ENCODE results near the gene DMD. TPM values are rescaled to one million over a fixed set of nuclear protein-coding genes. Genes with fewer than 3 reads are reported as not detected.

The DMD gene
- total RNA-seq, 1 donor from 2014 or later = 3.8 TPM

DNA sequence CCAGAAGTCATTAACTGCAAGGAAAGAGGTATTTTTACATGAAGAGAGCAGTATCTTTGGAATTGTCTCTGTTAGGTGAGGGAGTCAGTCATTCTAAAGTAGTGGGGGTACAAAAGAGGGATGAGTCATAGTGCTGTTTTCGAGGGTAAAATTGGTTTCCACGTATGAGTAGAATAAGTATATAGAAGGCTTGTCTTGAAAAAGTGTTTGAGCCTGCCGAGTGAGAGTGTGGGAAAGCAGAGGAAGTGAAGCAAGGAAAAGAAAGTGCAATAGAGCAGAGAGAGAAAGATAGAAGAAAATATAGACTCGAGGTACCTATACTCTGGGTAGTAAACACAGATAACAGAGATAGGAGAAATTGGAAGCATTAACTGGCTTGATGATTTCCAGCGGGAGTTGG, 696.4 kb downstream of the DMD start:
- no peak for DNase-seq (ENCODE audit: low read depth in 2 of 2)

DNA sequence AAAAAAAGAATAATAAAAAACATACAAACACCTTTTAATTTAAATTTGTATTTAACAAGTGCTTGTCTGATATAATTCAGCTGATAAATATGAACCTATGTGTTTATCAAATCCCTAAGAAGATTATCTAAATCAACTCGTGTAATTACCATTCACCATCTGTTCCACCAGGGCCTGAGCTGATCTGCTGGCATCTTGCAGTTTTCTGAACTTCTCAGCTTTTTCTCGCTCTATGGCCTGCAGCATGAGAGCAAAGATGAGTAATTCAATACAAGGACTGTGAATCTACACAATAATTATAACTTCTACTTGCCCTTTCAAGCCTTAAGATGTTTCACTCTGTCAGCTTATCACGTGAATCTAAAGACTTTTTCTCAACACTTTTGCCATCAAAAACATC, 709.7 kb downstream of the DMD start:
- no peak for DNase-seq (ENCODE audit: low read depth in 2 of 2)

DNA sequence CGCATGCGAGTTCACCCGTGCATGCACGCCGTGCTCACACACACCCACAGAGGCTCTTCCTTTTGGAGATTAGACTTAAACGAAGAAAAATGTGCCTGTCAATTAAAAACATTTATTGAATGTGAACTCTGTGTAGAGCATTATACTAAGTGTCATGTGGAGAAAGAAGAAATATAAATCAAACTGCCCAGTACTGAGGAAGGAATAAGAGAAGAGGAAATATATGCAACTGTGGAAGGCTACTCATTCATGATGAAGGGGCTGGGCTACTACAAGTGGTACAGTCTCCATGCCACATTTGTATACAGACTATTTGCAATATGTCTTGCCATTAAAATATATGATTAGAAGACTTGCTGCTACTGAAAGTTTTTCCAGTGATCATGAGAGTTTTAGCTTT, 714.7 kb downstream of the DMD start:
- no peak for DNase-seq (ENCODE audit: low read depth in 2 of 2)

DNA sequence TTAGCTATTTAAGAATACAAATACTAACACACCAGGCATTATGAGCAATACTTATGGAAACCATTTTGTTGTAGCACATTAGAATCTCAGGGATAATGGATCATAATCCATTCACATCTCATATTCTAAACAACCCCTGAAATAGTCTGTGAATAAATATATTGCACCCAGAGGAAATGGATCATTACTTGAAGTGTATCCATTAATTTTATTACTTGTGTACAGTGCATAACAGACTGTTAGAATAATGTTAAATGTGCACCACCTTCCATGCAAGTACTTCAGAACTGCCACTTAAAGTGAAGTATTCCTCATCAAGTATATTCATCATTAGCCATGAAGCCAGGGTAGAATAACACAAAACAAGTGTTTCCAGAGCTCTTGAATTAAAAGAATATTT, 715.5 kb downstream of the DMD start:
- no peak for DNase-seq (ENCODE audit: low read depth in 2 of 2)

DNA sequence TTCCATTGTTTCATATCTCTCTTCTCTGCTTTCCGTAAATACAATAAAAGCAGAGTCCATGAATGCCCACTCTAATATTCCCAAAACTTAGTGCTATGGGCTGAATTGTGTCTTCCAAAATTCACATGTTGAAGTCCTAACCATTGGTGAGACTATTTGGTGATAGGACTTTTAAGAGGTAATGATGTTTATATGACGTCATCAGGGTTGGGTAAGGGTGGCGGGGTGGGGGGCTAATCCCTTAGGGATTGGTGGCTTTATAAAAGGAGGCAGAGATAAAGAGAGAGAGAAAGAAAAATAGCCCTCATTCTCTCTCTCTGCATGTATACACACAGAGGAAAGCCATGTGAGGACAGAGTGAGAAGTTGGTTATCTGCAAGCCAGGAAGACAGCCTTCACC, 722.2 kb downstream of the DMD start:
- no peak for DNase-seq (ENCODE audit: low read depth in 2 of 2)

DNA sequence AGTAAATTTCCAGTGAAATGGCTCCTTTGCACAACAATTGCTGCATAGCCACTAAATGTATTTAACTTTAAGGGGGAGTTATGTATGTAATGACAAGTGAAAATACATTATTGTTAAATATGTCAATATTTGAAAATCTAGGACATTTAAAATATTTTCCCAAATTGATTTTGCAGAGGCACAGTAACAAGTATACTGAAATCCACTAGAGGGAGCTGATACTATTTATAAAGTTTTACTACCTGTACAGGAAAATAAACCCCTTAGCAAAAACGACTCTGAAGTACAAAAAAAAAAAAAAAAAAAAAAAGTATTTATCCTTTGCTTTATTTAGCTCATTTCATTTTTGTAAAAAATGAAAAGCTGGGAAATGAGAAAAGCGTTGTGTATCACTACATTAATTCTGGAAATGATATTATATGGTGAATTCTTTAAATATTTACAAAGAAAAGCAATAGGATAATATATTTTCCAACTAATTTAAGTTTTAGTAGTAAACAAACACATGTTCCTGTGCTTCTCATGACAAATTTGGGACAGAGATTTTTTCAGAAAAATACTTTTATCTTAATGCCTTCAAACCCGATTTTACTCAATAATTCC, 727.7 kb downstream of the DMD start:
- DNase-seq (ENCODE audit: low read depth in 2 of 2) = no peak

DNA sequence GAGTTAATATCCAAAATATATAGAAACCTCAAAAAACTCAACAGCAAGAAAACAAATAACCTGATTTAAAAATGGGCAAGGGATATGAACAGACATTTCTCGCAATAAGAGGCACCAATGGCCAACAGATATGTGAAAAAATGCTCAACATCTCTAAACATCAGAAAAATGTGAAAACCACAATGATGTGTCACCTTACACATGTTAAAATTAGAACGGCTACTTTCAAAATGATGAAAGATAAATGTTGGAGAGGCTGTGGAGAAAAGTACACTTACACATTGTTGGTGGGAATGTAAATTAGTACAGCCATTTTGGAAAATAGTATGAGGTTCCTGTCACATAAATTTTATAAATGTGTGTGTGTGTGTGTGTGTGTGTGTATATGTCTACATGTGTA, 731.3 kb downstream of the DMD start:
- no peak for DNase-seq (ENCODE audit: low read depth in 2 of 2)

DNA sequence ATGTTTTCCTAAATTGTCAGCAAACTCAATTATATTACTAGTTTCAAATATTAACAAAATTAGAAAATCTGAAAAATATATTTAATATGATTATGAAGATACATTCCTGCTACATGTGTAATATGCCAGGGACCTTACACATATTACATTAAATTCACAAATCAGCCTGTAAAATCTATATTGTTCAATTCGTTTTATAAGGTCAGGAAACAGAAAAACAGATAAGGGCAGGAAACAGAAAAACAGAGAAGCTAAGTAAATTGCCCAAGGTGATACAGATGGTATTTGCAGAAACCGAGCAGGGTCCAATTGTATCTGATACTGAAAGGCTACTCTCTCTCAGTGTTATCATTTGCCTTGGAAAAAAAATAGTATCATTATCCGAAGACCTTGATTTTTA, 739.0 kb downstream of the DMD start:
- DNase-seq (ENCODE audit: low read depth in 2 of 2) = no peak

DNA sequence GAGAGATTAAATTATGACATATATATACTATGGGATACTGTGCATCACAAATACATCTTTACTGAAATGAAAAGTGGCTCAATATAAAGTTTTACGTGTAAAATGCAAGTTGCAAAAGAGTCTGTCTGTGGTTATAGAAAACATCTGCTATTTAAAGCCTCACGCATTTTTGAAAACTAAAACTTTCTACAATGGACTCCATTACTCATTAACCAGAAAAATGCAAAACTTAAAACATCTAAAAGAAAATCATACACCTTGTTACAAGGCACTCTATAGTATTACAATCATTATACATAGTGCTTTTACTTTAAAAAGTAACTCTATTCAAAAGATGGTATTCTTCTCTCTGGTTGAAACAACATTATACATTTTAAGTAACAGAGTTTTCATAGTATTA, 755.6 kb downstream of the DMD start:
- no peak for DNase-seq (ENCODE audit: low read depth in 2 of 2)

DNA sequence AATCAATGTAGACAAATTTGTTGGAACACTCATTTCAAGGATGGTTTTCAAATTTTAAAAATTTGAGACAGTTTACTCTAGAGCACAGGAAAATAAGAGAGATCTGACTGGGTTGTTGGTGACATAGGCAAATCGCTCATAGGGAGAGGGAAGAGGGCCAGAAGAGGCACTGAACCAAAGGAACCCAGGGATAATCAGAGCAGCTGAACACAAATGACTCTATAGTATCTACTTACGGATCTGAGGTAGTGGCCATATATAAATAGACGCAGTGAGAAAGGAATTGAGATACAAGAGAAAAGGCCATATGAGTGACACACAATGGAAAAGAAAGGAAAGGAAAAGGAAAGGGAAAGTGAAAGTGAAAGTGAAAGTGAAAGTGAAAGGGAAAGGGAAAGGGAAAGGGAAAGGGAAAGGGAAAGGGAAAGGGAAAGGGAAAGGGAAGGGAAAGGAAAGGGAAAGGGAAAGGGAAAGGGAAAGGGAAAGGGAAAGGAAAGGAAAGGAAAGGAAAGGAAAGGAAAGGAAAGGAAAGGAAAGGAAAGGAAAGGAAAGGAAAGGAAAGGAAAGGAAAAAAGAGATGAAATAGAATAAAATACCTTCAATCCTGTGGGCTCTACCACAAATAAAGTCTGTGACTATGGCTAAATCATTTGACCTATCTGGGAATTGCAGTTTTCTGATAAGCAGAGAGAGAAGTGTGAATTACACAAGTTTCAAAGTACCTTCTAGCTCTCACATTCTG, 759.2 kb downstream of the DMD start:
- DNase-seq (ENCODE audit: low read depth in 2 of 2) = no peak

DNA sequence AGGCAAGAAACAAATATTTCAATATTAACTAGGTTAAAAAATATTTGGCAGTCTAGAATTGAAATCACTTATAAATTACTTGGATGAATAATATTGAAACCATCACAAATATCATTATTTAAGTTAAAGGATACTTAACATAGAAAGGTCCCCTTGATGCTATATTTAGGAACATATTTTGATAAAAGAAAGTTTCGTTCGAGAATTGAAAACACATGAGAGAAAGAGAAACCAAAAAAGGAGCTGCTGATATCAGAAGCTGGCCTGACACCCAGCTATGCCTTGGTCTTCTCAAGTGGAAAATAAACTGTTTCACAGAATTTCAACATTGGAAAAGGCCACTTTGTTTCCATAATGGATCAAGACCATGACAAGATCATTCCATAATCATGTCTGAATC, 762.4 kb downstream of the DMD start:
- DNase-seq (ENCODE audit: low read depth in 2 of 2) = no peak

DNA sequence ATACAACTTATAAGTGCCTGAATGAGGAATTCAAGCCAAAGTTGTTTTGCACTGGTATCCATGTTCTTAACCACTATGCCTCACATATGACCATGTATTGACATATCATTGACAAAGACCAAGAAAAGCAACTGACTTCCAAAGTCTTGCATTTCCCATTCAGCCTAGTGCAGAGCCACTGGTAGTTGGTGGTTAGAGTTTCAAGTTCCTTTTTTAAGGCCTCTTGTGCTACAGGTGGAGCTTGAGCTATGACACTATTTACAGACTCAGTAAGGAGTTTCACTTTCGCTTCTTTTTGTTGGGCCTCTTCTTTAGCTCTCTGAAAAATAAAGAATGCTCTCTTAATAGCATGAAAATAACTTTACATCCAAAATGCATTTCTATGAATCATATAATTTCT, 763.0 kb downstream of the DMD start:
- DNase-seq (ENCODE audit: low read depth in 2 of 2) = no peak

DNA sequence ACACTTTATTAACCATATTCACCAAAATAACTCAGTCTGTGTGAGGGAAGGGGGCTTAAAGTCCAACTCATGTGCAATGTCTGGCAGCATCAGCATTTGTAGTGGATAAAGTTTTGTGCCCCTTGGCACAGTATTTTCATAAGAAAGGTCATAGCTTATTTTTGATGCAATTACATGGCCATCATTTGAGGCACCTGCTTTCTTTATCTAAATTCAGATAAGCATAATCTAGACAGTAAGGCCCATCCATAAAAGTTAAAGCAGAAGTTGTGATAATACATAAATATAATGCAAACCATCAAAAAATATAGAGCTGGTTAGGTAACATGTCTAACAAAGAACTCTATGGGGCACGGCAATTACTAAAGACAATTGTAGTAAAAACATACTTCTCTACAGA, 763.7 kb downstream of the DMD start:
- DNase-seq (ENCODE audit: low read depth in 2 of 2) = no peak

DNA sequence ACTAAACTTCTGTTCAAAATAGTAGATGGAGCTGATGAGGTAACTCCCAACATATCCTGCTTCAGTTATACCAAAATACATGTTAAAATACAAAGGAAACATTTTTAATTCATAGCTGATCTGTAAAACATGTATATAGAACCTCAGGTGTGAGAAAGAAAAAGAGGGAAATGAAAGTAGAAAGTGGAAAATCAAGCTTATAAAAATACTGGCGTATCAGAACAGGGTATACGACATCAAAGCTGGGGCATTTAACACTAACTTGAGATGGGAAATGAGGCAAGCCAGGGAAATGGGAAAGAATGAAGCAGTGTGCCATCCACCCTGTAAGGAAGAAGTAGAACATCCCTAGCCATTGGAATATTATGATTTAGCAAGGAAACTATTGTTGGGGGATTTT, 767.5 kb downstream of the DMD start:
- DNase-seq (ENCODE audit: low read depth in 2 of 2) = no peak

DNA sequence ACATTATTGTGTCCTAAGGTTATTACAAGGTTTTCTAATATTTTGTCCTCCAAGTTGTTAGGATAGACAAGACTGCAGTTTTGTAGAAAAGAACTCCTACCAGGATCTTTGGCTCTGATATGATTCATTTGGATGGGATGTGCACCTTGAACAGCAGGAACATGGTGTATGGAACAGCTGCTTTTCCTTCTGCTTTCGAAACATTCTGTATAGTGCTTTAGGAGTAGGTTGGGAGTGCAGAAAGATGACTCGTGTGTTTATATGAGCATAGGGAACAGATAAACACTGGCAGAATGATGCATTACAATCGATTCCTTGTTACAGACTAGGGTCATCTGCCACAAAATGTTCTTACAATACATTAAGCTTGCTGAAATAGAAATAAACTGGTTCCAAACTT, 790.1 kb downstream of the DMD start:
- DNase-seq (ENCODE audit: low read depth in 2 of 2) = no peak

DNA sequence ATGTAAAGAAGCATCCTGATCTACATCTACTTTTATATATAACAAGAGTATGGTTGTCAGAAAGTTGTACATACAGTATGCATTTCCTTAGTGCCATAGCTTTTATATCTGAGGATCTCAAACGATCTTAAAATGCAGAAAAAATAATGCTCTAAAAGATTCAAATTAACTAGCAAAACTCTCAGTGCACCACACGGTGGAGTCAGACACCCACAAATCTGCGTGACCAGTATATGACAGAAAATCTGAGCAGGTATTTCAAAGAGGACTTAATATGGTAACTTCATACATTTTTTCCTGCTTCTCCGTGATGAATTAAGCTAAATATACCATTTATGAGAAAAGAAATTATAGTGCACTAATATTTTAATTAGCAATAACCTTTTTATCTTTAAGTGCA, 803.0 kb downstream of the DMD start:
- no peak for DNase-seq (ENCODE audit: low read depth in 2 of 2)

DNA sequence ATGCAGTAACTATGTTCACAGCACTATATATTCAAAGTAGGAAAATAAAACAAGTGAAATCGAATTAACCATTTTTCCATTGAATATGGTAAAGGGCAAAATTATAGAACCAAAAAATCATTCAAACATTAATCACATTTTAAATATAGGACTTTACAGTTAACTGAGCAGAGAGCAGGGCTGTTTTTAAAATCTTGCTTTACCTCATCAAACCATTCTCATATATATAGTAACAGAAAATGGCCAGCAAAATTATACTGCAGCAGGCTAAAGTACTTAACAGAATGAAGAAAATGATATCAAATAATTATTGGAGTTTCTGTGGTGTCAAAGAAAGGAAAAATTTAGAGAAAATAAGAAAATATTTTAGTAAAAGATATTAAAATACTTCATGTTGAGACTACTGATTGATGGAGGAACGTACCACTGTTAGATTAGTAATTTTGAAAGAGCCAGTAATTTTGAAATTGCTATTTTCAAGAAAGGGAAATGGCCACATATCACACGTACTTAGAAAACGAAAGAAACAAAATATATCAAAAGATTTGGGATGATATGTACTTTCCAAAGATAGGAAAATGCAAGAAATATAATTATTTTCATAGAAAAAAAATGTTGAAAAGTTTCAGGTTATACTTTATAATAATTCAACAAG, 813.7 kb downstream of the DMD start:
- no peak for DNase-seq (ENCODE audit: low read depth in 2 of 2)

DNA sequence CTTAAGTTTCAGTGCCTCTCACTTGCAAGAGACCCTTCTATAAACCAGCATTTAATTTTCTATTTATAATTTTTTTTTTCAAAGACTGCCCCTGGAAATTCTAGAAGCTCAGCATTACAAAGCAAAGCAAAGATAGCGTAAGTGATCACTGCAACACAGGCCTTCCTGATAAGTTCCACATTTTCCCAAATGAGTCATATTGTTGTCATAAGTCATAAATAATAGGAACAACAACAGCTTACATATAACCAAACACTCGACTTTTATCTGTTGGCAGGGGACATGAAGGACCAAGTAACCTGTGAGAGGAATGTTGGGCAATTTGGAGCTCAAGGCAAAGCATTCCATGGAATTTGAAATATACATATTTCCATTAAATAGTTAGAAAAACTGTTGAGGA, 815.5 kb downstream of the DMD start:
- no peak for DNase-seq (ENCODE audit: low read depth in 2 of 2)

DNA sequence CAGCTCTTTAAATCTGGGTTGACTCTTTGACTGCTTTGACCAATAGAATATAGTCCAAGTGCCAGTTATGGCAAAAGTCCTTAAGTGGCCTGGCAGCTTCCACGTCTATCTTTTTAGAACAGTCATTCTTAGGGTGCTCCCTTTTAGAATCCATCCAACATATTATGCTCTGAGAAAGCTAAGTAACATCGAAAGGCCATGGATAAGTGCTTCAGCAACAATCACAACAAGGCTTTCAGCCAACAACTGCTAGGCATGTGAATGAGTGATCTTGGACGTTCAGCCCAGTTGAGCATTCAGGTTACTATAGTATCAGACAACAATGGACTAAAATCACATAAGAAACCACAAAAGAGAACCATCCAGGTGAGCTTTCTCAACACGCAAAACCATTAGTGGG, 818.7 kb downstream of the DMD start:
- DNase-seq (ENCODE audit: low read depth in 2 of 2) = no peak

DNA sequence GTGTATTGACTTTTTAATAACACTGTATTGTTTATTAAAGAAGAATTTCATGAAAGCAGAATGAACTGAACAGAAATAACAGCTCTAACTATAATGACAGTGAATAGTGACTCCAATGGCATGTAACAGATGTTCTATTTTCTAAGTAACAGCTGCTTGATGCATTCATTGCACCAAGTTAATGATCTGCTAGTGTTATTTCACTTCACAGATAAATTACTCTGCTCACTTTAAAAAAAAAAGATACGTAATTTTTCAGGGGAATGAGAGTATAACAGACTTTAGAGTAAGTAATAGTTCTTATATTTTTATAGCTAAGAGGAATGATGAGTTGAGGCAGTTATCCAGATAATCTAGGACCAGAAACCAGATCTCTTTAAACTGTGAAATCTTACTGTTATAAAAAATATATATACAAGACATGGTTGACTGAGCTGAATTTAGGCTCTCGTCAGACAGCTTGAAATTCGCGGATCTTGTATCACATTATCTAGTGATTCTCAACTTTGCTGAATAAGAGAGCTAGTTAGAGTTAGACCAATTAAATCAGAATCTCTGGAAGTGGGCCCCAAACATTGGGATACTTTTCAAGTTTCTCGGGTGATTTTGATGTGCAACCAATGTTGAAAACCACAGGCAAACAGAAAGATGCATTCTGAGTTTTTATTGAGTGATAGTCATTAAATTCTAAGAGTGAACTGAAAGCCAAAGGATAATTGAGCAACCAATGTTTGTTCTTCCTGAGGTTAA, 840.7 kb downstream of the DMD start:
- no peak for DNase-seq (ENCODE audit: low read depth in 2 of 2)

DNA sequence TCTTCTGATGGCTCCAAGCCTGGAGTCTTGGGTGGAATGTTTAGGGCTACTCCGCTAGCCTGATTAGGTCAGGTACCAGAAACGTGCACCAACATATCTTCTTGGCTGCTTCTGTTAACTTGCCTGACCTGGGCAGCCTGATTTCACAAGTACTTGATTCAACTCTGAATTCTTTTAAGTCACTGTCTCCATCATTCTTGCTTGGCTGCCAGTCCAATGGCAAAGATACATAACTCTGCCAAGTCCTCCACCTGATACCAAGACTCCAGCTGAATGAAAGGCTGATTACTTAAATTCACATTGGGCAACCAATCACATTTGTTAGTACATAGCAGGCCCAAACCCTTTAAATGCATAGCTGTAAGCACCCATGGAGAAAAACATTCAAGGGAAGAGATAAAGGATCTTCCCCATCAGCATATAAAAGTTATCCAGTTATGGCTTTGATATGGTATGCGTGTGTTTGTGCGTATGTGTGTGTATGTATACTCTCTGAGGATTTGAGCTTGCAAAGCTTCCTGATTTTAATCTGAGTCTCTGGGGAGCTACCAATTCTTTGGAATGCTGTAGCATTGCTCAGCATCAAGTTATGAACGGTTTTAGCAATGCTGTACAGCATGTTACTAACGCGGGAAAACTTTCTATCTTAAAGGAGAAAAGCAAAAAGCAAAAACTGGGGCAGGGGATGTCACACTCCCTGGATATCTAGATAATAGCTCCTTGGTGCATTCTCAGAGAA, 917.2 kb downstream of the DMD start:
- no peak for DNase-seq (ENCODE audit: low read depth in 2 of 2)

DNA sequence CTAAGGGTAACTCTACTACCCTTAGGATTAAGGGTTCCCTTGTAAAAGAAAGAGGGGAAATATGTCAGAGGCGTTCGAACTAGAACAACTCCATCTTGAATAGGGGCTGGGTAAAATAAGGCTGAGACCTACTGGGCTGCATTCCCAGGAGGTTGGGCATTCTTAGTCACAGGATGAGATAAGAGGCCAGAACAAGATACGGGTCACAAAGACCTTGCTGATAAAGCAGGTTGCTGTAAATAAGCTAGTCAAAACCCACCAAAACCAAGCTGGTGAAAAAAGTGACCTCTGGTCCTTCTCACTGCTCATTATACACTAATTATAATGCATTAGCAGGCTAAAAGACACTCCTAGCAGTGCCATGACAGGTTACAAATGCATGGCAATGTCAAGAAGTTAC, 922.0 kb downstream of the DMD start:
- no peak for DNase-seq (ENCODE audit: low read depth in 2 of 2)
